ENCODE data around the gene MUC22. TPM values are rescaled to one million over a fixed set of nuclear protein-coding genes. Genes with fewer than 3 reads are reported as not detected.

MUC22 gene
- total and polyA plus RNA-seq, 2 of the 4 experiments (the other 2 are of a cell fraction): 0.02 TPM; not detected in 1

DNA sequence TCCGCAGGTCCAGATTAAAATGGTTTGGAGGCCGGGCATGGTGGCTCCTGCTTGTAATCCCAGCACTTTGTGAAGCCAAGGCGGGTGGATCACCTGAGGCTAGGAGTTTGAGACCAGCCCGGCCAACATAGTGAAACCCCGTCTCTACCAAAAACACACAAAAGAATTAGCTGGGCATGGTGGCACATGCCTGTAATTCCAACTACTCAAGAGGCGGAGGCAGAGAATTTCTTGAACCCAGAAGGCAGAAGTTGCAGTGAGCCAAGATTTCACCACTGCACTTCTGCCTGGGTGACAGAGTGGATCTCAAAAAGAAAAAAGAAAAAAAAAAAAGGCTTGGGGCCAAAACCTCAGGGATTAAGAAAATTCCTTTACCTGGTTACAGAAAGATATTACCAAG, 71.6 kb downstream of the MUC22 start:
- H3K18ac ChIP-seq (ENCODE audit: low read depth, low read length): no peak overlapping the region
- H2AK5ac ChIP-seq (ENCODE audit: low read depth, low read length): no peak overlapping the region
- H3K4me3 ChIP-seq (ENCODE audit: insufficient read depth, low read depth, low read length): no peak overlapping the region
- no peaks in the 10 kb centered on the region for H3K79me1 ChIP-seq (ENCODE audit: low read depth in 1 of 2, low read length in 2 of 2)
- no CpG with 5 or more reads among the region's 6 CpGs for WGBS, 2 experiments (ENCODE audit: extremely low coverage in 2 of 2, insufficient read length in 1 of 2)
- H3K4me2 ChIP-seq (ENCODE audit: low read depth, low read length): no peak overlapping the region
- H2AK9ac ChIP-seq (replicated peaks; ENCODE audit: low read depth, low read length, poor library complexity): no peak overlapping the region
- H2AFZ ChIP-seq (replicated peaks; ENCODE audit: low read length, poor library complexity): no peak overlapping the region
- peaks cover 2% of the 10 kb centered on the region; the same call in 1 of the 2 replicates for H3K9me3 ChIP-seq (ENCODE audit: control insufficient read depth, insufficient read depth, low read length)
- H4K5ac ChIP-seq (ENCODE audit: low read depth, low read length): no peak overlapping the region
- ATAC-seq (ENCODE audit: low read depth) (no peak), DNase-seq (no peak)
- CTCF ChIA-PET: interaction anchor here (0.8 kb wide), 1 partner anchor 186 kb away, joined by 4 read pairs; no protein-coding TSS in a partner anchor
- no peak overlapping the region for H3K23ac ChIP-seq (ENCODE audit: low read depth, low read length)
- no peaks in the 10 kb centered on the region; the same call in 1 of the 2 replicates for H3K27me3 ChIP-seq (ENCODE audit: control insufficient read depth, insufficient read depth, low read length)
- no peak overlapping the region for H3K14ac ChIP-seq (replicated peaks; ENCODE audit: low read depth, low read length)
- BruUV-seq (replicated peaks): no TSS peak
- peaks cover 4% of the 10 kb centered on the region; the same call in 1 of the 2 replicates for H3K9me1 ChIP-seq (ENCODE audit: insufficient read depth, low read length)
- no peak overlapping the region for H3K27ac ChIP-seq (ENCODE audit: insufficient read depth, low read length)
- H2BK15ac ChIP-seq (ENCODE audit: low read depth, low read length): no peak overlapping the region
- POLR2A ChIA-PET (ENCODE audit: unreplicated experiment): no interaction called here
- no peaks in the 10 kb centered on the region for H3K36me3 ChIP-seq (ENCODE audit: control insufficient read depth, insufficient read depth, low read length)
- no peak overlapping the region for H3K9ac ChIP-seq (ENCODE audit: low read depth, low read length)
- dilution Hi-C loops (cut with HindIII; ENCODE audit: low sequenced_read_pairs, unreplicated experiment): no loop called here
- H4K20me1 ChIP-seq (ENCODE audit: insufficient read depth, low read length): 0 out of 2 replicates have a peak, but pooled peaks cover under 1% of the 10 kb centered on the region
- no peak overlapping the region for H2BK20ac ChIP-seq (ENCODE audit: low read depth, low read length)
- intact Hi-C loops (cut with micrococcal nuclease): no loop called here
- H2BK120ac ChIP-seq (ENCODE audit: low read depth, low read length): no peak overlapping the region
- TF ChIP-seq, protein P1, sequence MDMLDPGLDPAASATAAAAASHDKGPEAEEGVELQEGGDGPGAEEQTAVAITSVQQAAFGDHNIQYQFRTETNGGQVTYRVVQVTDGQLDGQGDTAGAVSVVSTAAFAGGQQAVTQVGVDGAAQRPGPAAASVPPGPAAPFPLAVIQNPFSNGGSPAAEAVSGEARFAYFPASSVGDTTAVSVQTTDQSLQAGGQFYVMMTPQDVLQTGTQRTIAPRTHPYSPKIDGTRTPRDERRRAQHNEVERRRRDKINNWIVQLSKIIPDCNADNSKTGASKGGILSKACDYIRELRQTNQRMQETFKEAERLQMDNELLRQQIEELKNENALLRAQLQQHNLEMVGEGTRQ (IDR thresholded peaks at IDR 0.05; ENCODE audit: low read depth, low read length): no peak
- no peak for TF ChIP-seq MXI1 (IDR thresholded peaks at IDR 0.05; ENCODE audit: borderline replicate concordance, low read depth, low read length)
- no peak for TF ChIP-seq SMC3 (IDR thresholded peaks at IDR 0.05; ENCODE audit: low read depth, low read length)
- no peak for TF ChIP-seq CEBPB (IDR thresholded peaks at IDR 0.05; ENCODE audit: low read depth, low read length)
- TF ChIP-seq NFE2L2 (IDR thresholded peaks at IDR 0.05; ENCODE audit: low read depth, low read length): no peak
- TF ChIP-seq RFX5 (IDR thresholded peaks at IDR 0.05; ENCODE audit: low read depth, low read length): no peak
- no peak for TF ChIP-seq FOS (IDR thresholded peaks at IDR 0.05; ENCODE audit: low read depth, low read length)
- no peak overlapping the region for H3K4ac ChIP-seq (ENCODE audit: low read depth, low read length)
- peaks cover 11% of the 10 kb centered on the region for H3K4me1 ChIP-seq (ENCODE audit: control insufficient read depth, insufficient read depth, low read length)
- H2BK5ac ChIP-seq (ENCODE audit: low read depth, low read length, poor library complexity, severe bottlenecking): no peak overlapping the region
- in situ Hi-C loops (cut with MboI; ENCODE audit: low sequenced_read_pairs): loop anchor here (25.0 kb wide), 1 partner anchor 595 kb away; the partner anchor contains the start of gene HLA-E
- H4K91ac ChIP-seq (ENCODE audit: insufficient read depth, low read depth, low read length): no peak overlapping the region
- no peak overlapping the region for H4K8ac ChIP-seq (ENCODE audit: low read depth in 2 of 2, low read length in 2 of 2)
- H3K56ac ChIP-seq (ENCODE audit: extremely low read depth, insufficient read depth, low read length): no peak overlapping the region

Data from IMR-90 (cell line).